Measurements from ENCODE around the gene BORA.
"Not testable (repeated sequence)": the region's sequence is repeated elsewhere in the genome, so short reads cannot be mapped to it uniquely, and the experiment has no call there.

Gene BORA

DNA sequence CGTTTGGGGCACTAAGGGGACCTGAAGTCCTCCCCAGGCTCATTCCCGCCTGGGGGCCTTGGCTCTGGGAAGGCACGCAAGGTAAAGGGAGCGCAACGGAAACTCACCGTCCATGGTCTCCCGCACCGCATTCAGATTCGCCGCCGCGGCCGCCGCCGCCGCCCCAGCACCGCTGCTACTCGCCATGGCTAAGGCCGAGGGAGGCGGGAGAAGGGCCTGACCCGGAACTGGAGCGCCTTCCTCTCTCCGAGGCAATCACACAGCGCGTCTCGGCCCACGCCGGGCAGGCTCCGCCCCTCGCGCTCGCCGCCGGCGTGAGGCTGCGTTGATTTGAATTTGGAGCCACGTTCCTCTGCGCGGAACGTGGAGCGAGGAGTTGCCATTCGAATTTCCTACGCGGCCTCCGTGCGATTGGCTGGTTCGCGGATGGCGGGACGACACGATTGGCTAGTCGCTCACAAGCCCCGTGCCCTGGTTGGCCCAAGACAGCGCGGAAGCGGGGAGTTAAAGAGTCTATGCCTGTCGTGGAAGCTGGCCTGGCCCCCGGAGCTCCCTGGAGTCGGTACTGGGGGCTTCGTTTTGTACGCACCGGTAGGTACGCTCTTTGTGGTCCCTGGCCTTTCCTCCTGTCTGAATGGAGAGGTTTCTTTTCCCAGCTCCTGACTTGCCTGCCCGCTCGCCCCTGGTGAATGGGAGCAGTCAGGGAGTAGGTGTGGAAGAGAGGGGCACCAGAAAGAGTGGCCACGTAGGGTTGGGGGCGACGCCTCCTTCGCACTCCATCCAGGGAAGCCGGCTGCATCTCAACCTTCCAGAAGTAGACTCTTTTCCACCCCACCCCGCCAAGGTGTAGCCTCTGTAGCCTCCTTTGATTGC is at the start of gene BORA, which contains the start of gene MZT1:
TSS of gene BORA (plus strand) at position 507 of the 873 bp plus-strand sequence. CDS start 1,018 bp downstream, outside the sequence.
TSS of gene MZT1 (minus strand) at position 213 of the 873 bp plus-strand sequence. CDS start at position 186, 27 bp downstream.
- DNase-seq (ENCODE audit: low spot score in 2 of 2), result peak; percentile 89 to 92
- peaks cover 36% of the 10 kb centered on the region for H3K4me1 Mint-ChIP-seq
- H3K27ac Mint-ChIP-seq (ENCODE audit: low read depth), result peak within 1 kb of the TSS; percentile 85
- no peaks in the 10 kb centered on the region for H3K9me3 Mint-ChIP-seq
- ATAC-seq (replicated peaks; ENCODE audit: extremely low read depth, poor library complexity, severe bottlenecking), result peak; percentile 94
- peaks cover 19% of the 10 kb centered on the region for H3K36me3 Mint-ChIP-seq (ENCODE audit: insufficient read depth)
- no peaks in the 10 kb centered on the region for H3K27me3 Mint-ChIP-seq
- peak within 1 kb of the TSS; percentile 92 for H3K4me3 Mint-ChIP-seq

DNA sequence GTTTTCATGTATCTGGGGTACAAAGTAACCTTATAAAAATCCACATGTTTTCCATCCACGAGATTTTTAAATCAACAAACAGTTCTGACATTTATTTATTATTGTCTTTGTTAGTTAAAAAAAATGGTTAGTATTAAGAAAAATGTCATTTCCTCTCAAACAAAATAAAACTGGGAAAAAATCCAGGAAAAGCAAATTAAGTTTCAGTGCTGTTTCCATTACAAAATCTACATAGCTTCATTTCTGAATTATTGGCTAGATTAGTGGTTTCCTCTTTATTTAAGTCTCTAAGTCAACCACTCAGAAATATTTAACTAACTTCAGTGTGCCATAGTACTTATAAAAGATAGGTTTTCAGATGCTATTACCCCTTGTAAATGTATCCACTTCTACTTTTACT is 49.4 kb upstream of the BORA start:
- Mint-ChIP-seq H3K27me3 (peaks cover 34% of the 10 kb centered on the region), H3K27ac (ENCODE audit: low read depth) (no peak overlapping the region), H3K4me1 (no peaks in the 10 kb centered on the region), H3K36me3 (ENCODE audit: insufficient read depth) (no peaks in the 10 kb centered on the region), H3K9me3 (no peaks in the 10 kb centered on the region), H3K4me3 (no peak overlapping the region)
- ATAC-seq (replicated peaks; ENCODE audit: extremely low read depth, poor library complexity, severe bottlenecking), result no peak
- no peak for DNase-seq (ENCODE audit: low spot score in 2 of 2)

DNA sequence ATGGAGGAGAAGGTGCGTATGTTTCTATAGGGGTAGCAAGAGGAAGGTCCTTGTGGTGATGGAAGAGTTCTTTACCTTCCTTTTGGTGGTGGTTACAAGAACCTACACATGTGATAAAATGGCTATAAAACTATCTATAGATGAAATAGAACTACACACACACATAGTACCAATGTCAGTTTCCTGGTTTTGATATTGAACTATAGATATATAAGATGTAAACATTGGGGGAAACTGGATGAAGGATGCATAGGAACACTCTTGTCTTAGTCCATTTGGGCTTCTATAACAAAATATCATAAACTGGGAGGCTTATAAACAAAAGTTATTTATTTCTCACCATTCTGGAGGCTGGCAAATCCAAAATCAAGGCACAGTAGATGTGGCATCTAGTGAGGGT is 47.4 kb upstream of the BORA start:
- no peaks in the 10 kb centered on the region for H3K36me3 Mint-ChIP-seq (ENCODE audit: insufficient read depth)
- no peak for ATAC-seq (replicated peaks; ENCODE audit: extremely low read depth, poor library complexity, severe bottlenecking)
- H3K9me3 Mint-ChIP-seq, result no peaks in the 10 kb centered on the region
- peaks cover 33% of the 10 kb centered on the region for H3K27me3 Mint-ChIP-seq
- H3K4me3 Mint-ChIP-seq, result no peak overlapping the region
- H3K27ac Mint-ChIP-seq (ENCODE audit: low read depth), result no peak overlapping the region
- no peaks in the 10 kb centered on the region for H3K4me1 Mint-ChIP-seq
- no peak for DNase-seq (ENCODE audit: low spot score in 2 of 2)

GRCh38 chr13:72686766-72687165 is 41.0 kb upstream of the BORA start:
- ATAC-seq (replicated peaks; ENCODE audit: extremely low read depth, poor library complexity, severe bottlenecking) (no peak), DNase-seq (ENCODE audit: low spot score in 2 of 2) (no peak)
- Mint-ChIP-seq H3K4me1 (no peaks in the 10 kb centered on the region), H3K27me3 (peaks cover 71% of the 10 kb centered on the region), H3K36me3 (ENCODE audit: insufficient read depth) (no peaks in the 10 kb centered on the region), H3K27ac (ENCODE audit: low read depth) (no peak overlapping the region), H3K9me3 (no peaks in the 10 kb centered on the region), H3K4me3 (no peak overlapping the region)

DNA sequence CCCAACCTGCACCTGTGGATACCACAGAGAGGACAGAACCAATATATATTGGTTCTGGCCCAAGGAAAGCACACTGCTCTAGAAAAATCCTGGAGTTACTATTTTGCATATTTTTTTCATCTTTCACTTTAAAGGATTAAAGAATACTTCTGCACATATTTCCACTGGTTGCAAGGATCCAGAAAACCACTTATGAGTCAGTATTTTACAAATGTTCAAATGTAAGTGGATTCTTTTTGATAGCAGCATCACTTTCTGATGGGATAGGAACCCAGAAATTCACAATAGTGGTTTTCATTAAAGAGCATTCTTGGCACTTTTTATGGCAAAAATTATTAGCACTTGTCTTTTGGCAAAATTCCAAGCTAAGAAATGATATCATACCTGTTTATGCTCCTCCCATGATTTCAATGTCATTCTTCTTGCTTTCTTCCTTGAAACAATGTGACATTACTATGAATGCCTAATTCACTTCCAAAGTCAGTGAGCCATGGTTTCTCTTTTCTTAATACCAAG is 38.5 kb upstream of the BORA start:
- H3K4me1 Mint-ChIP-seq, result no peaks in the 10 kb centered on the region
- H3K9me3 Mint-ChIP-seq, result no peaks in the 10 kb centered on the region
- ATAC-seq (replicated peaks; ENCODE audit: extremely low read depth, poor library complexity, severe bottlenecking) (no peak), DNase-seq (ENCODE audit: low spot score in 2 of 2) (no peak)
- no peaks in the 10 kb centered on the region for H3K36me3 Mint-ChIP-seq (ENCODE audit: insufficient read depth)
- H3K27me3 Mint-ChIP-seq, result peaks cover 71% of the 10 kb centered on the region
- H3K4me3 Mint-ChIP-seq, result no peak overlapping the region
- no peak overlapping the region for H3K27ac Mint-ChIP-seq (ENCODE audit: low read depth)

GRCh38 chr13:72692884-72693514 is 34.7 kb upstream of the BORA start:
- no peak overlapping the region for H3K27ac Mint-ChIP-seq (ENCODE audit: low read depth)
- no peaks in the 10 kb centered on the region for H3K9me3 Mint-ChIP-seq
- no peaks in the 10 kb centered on the region for H3K4me1 Mint-ChIP-seq
- H3K36me3 Mint-ChIP-seq (ENCODE audit: insufficient read depth), result no peaks in the 10 kb centered on the region
- no peak for ATAC-seq (replicated peaks; ENCODE audit: extremely low read depth, poor library complexity, severe bottlenecking)
- no peak overlapping the region for H3K4me3 Mint-ChIP-seq
- peaks cover 69% of the 10 kb centered on the region for H3K27me3 Mint-ChIP-seq
- no peak for DNase-seq (ENCODE audit: low spot score in 2 of 2)

DNA sequence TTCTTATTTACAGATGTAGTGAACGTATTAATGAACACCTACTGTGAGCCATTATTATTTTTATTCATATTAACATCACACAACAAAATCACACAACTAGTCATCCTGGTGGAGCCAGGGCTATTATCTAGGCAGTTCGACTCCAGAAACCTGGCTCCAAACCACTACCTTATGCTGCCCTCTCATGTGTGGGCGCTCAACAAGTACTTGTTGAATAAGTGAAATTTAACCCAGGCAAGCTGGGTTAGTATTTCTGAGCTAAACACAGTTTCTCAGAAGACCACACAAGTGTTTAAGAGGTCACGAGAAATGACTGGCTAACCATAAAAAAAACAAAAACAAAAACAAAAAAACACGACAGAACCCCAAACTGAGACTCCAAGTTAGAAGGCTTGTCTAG is 33.9 kb upstream of the BORA start:
- H3K9me3 Mint-ChIP-seq, result no peaks in the 10 kb centered on the region

GRCh38 chr13:72694314-72694713 is 33.4 kb upstream of the BORA start:
- no peaks in the 10 kb centered on the region for H3K36me3 Mint-ChIP-seq (ENCODE audit: insufficient read depth)
- DNase-seq (ENCODE audit: low spot score in 2 of 2) (no peak), ATAC-seq (replicated peaks; ENCODE audit: extremely low read depth, poor library complexity, severe bottlenecking) (no peak)
- no peaks in the 10 kb centered on the region for H3K4me1 Mint-ChIP-seq
- no peak overlapping the region for H3K4me3 Mint-ChIP-seq
- H3K27ac Mint-ChIP-seq (ENCODE audit: low read depth), result no peak overlapping the region
- peaks cover 57% of the 10 kb centered on the region for H3K27me3 Mint-ChIP-seq
- no peaks in the 10 kb centered on the region for H3K9me3 Mint-ChIP-seq

More for the DNA sequence above, 33.9 kb upstream of the BORA start:
- Mint-ChIP-seq H3K4me3 (no peak overlapping the region), H3K27ac (ENCODE audit: low read depth) (no peak overlapping the region), H3K4me1 (no peaks in the 10 kb centered on the region), H3K27me3 (peaks cover 61% of the 10 kb centered on the region), H3K36me3 (ENCODE audit: insufficient read depth) (no peaks in the 10 kb centered on the region)
- DNase-seq (ENCODE audit: low spot score in 2 of 2) (no peak), ATAC-seq (replicated peaks; ENCODE audit: extremely low read depth, poor library complexity, severe bottlenecking) (no peak)

GRCh38 chr13:72696579-72696978 is 31.1 kb upstream of the BORA start:
- ATAC-seq (replicated peaks; ENCODE audit: extremely low read depth, poor library complexity, severe bottlenecking), result no peak
- no peak overlapping the region for H3K27ac Mint-ChIP-seq (ENCODE audit: low read depth)
- no peaks in the 10 kb centered on the region for H3K9me3 Mint-ChIP-seq
- no peaks in the 10 kb centered on the region for H3K36me3 Mint-ChIP-seq (ENCODE audit: insufficient read depth)
- no peak overlapping the region for H3K4me3 Mint-ChIP-seq
- no peaks in the 10 kb centered on the region for H3K4me1 Mint-ChIP-seq
- no peak for DNase-seq (ENCODE audit: low spot score in 2 of 2)
- H3K27me3 Mint-ChIP-seq, result peaks cover 36% of the 10 kb centered on the region

- Mint-ChIP-seq H3K27me3 (peaks cover 20% of the 10 kb centered on the region), H3K9me3 (no peaks in the 10 kb centered on the region), H3K27ac (ENCODE audit: low read depth) (no peak overlapping the region), H3K4me1 (no peaks in the 10 kb centered on the region), H3K4me3 (no peak overlapping the region), H3K36me3 (ENCODE audit: insufficient read depth) (no peaks in the 10 kb centered on the region)
- ATAC-seq (replicated peaks; ENCODE audit: extremely low read depth, poor library complexity, severe bottlenecking) (no peak), DNase-seq (ENCODE audit: low spot score in 2 of 2) (no peak)
Measured at GRCh38 chr13:72698164-72698563, 29.6 kb upstream of the BORA start.

DNA sequence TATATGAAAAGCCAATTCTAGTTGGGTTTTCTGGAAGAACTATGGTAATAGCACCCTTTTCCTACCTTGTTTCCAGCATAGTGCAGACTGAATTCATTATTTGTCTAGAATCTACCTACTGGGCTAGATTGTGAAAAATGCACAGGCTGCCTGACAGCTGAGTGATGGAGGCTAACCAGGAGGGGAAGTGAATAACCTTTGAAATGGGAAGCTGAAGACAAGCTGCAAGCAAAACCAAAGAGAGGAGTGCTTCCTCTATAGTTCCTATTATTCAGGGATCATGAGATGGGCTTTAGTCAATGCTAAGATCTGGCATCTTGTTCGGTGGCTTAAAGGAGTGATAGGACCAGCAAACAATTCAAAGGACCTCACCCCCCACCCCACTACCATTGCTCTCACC is 27.2 kb upstream of the BORA start:
- DNase-seq (ENCODE audit: low spot score in 2 of 2), result no peak
- Mint-ChIP-seq H3K4me1 (no peaks in the 10 kb centered on the region), H3K27me3 (peaks cover 5% of the 10 kb centered on the region), H3K9me3 (no peaks in the 10 kb centered on the region), H3K36me3 (ENCODE audit: insufficient read depth) (no peaks in the 10 kb centered on the region), H3K27ac (ENCODE audit: low read depth) (no peak overlapping the region), H3K4me3 (no peak overlapping the region)
- no peak for ATAC-seq (replicated peaks; ENCODE audit: extremely low read depth, poor library complexity, severe bottlenecking)

- Mint-ChIP-seq H3K4me3 (no peak overlapping the region), H3K36me3 (ENCODE audit: insufficient read depth) (peaks cover 31% of the 10 kb centered on the region), H3K27me3 (no peaks in the 10 kb centered on the region), H3K27ac (ENCODE audit: low read depth) (no peak overlapping the region), H3K9me3 (peaks cover 6% of the 10 kb centered on the region), H3K4me1 (peaks cover 42% of the 10 kb centered on the region)
- DNase-seq (ENCODE audit: low spot score in 2 of 2) (no peak), ATAC-seq (replicated peaks; ENCODE audit: extremely low read depth, poor library complexity, severe bottlenecking) (no peak)
Measured at GRCh38 chr13:72716776-72717175, 10.9 kb upstream of the BORA start.

- H3K27ac Mint-ChIP-seq (ENCODE audit: low read depth), result peak overlapping the region; percentile 85
- ATAC-seq (replicated peaks; ENCODE audit: extremely low read depth, poor library complexity, severe bottlenecking); H3K9me3 Mint-ChIP-seq; H3K27me3 Mint-ChIP-seq; DNase-seq (ENCODE audit: low spot score in 2 of 2): not testable (repeated sequence)
- H3K4me3 Mint-ChIP-seq, result peak overlapping the region; percentile 92
- peaks cover 47% of the 10 kb centered on the region for H3K4me1 Mint-ChIP-seq
- H3K36me3 Mint-ChIP-seq (ENCODE audit: insufficient read depth), result peaks cover 19% of the 10 kb centered on the region
Measured at GRCh38 chr13:72726185-72726584, 1.5 kb upstream of the BORA start.
